Activated gamma-delta T cell treated with anti-CD3 and anti-CD28 coated beads, Interleukin-2, amount 50 U/mL, for 16 hours (primary cell): ENCODE results near the gene GRIK3.
"Not testable (repeated sequence)": the region's sequence is repeated elsewhere in the genome, so short reads cannot be mapped to it uniquely, and the experiment has no call there.

ENCODE experiments used
- DNase-seq: peaks from one replicate; pipeline ENCODE4 v3.0.0-alpha.2; 2020; ENCODE audit warnings: low read depth

Gene GRIK3

DNA sequence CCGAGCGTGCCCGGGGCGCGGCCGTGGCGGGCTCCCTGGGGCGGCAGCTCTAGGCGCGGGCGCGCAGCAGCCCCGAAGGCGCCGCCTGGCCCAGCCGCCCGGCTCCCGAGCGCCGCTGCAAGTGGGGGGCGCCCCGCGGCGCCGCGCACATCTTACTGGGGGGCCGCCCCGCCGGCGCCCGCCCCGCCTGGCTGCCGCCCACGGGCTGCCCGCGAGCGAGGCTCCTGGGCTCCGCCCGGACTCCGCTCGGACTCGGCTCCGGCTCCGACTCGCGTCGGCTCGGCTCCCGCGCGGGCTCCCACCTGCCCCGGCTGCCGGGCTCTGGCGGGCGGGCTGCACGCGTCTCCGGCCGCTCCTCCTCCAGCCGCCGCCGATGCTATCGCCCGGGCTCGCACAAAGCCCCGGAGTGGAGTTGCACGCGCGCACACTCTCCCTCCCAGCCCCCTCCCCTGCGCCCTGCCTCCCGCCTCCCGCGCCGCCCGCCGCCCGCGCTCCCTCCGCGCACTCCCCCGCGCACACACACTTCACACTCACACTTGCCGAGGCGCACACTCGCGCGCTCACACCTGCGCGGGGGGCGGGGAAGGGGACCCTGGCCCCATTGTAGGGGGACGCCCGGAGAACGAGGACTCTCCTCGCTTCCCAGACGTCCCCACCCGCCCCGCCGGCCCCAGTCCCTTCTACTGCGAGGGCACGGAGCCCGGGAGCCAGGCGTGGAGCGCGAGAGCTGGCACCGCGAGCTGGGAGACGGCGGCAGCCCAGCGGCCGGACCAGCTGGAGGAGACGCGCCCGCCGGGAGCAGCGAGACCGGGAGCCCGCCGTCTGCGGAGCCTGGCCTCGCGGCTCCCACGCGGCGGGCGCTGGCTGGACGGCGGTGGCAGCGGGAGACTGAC is at the start of gene GRIK3:
Gene GRIK3 (minus strand): TSS at position 395 of the 893 bp plus-strand sequence. CDS start 407 bp downstream, outside the sequence.
- DNase-seq: no peak

GRCh38 chr1:37084013-37084412 is 49.7 kb upstream of the GRIK3 start:
- DNase-seq: no peak

DNA sequence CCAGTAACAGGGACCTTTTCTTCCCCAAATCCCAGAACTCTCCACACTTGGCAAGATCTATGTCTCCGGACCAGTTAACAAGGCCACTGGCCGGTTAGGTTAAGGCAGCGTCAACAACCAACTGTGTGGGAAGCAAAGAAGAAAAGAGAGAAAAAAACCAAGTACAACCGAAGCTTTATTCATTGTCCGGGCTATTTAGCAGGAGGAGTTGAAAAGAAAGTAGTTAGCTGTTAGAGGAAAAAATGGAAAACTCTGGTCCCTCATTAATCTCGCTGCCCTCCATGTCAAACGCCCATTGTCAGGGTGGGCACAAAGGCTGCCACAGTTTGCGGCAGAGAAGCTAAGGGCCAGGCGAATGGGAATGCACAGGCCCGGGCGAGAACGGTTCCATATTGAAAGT is 49.3 kb upstream of the GRIK3 start:
- no peak for DNase-seq

- not testable (repeated sequence) for DNase-seq
These were observed 46.1 kb upstream of the GRIK3 start for GRCh38 chr1:37080296-37080986.

GRCh38 chr1:37078866-37079265 is 44.6 kb upstream of the GRIK3 start:
- DNase-seq: no peak

- DNase-seq: no peak
These were observed 41.9 kb upstream of the GRIK3 start for GRCh38 chr1:37076168-37076567.

- DNase-seq: no peak
These were observed 39.6 kb upstream of the GRIK3 start for GRCh38 chr1:37073854-37074379.

DNA sequence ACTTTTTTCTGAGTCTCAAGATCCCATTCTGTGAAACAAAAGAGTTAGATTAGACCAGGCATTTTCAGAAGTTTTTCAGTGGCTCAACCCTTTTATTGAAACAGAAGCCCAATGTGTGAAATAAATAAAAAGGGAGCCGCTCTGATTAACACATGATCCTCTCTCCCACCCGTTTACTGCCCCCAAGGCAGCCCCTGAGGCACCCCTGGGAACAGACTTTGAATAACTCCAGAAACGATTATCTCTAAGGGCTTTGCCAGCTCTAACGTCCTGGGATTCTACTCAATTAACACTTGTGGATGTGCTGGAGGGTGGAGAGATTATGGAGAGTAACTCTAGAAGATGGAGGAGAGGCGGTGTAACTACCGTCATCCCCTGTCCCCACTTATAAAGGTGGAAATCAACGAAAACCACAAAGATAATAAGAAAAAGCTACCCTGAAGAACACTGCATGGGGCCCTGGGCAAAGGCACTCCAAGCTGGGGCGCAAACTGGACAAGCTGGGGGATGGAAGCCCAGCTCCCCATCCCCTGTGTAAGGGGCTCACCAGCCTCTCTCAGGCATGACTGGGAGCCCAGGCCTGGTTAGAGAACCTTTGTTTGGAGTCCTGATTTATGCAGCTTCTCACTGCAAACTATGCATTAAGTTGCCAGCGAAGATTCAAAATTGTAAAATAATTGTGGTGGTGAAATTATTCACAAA is 39.0 kb upstream of the GRIK3 start:
- DNase-seq: no peak

DNA sequence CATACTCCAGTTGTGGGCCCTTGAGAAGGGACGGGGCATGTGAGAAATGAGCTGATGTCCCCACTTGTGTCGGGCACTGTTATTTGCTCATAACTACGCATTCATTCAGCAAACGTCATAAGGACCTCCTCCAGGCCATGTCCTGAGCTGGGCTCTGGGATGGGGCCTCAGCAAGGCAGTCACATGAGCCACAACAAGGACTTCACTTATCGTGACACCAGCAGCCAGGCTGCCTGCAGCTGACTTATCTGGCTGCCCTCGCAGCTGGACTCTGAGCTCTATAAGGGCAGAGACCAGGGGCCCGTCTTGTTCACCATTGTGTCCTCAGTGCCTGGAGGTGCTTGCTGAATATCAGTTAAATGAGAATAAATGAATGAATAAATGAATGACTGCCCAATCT is 37.5 kb upstream of the GRIK3 start:
- DNase-seq: no peak

GRCh38 chr1:37070126-37070525 is 35.8 kb upstream of the GRIK3 start:
- no peak for DNase-seq

DNA sequence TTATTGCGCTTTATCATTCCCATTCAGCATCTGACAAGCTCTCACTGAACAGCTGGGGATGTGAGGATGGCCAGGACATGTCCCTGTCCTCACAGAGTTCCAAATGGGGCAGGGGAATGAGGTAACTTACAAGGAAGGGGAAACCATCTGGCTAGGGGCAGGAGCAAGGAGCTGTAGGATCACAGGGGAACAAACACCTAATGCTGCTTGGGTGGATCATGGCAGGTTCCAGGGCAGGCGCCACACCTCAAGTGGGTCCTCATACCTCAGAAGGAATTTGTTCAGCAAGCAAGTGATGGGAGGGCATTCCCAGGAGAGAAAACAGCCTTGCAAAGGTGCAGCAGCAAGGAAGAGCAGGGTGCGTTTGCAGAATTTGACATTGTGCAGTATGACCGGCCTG is 35.1 kb upstream of the GRIK3 start:
- DNase-seq: no peak

GRCh38 chr1:37068897-37069296 is 34.6 kb upstream of the GRIK3 start:
- DNase-seq: no peak

GRCh38 chr1:37068260-37068659 is 33.9 kb upstream of the GRIK3 start:
- no peak for DNase-seq

GRCh38 chr1:37064039-37064438 is 29.7 kb upstream of the GRIK3 start:
- DNase-seq: no peak

DNA sequence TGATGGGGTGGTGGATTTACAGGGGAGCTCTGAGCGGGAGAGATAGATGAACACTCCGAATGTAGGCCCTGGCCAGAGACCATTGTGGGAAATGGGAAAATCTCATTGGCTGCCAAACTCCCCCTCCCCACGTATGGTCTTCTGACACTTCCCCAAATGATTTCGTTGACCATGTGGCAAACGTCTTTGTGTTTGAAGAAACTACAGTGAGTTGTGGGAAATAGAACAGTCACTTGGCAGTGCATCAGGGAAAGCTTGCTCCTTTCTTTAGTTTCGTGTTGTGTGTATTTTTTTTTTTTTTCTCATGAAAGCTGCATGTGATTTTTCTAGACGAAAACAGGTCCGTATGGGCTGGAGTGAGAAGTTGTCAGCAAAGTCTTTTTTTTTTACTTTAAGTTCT is 25.0 kb upstream of the GRIK3 start:
- no peak for DNase-seq

GRCh38 chr1:37058424-37058988 is 24.2 kb upstream of the GRIK3 start:
- no peak for DNase-seq

GRCh38 chr1:37056325-37056724 is 22.0 kb upstream of the GRIK3 start:
- no peak for DNase-seq

- no peak for DNase-seq
These were observed 21.3 kb upstream of the GRIK3 start for GRCh38 chr1:37055631-37056030.

DNA sequence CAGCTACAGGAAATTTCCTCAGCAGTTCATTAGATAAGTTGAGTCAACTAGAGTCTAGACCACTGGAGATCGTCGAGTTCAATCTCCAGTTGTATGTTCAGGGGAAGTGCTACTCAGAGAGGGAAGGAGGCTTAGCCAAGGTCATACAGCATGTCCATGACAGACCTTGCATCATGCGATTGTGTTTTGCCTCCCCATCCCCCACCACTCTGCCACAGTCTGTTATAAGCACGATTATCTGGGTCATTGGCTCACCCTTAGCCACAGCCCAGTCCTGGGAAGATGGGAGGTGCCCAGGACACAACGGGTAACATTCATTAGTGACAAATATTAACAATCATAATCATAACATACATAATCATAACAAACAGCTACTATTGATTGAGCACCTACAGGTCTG is 18.9 kb upstream of the GRIK3 start:
- DNase-seq: no peak

- no peak for DNase-seq
These were observed 17.8 kb upstream of the GRIK3 start for GRCh38 chr1:37052120-37052519.

DNA sequence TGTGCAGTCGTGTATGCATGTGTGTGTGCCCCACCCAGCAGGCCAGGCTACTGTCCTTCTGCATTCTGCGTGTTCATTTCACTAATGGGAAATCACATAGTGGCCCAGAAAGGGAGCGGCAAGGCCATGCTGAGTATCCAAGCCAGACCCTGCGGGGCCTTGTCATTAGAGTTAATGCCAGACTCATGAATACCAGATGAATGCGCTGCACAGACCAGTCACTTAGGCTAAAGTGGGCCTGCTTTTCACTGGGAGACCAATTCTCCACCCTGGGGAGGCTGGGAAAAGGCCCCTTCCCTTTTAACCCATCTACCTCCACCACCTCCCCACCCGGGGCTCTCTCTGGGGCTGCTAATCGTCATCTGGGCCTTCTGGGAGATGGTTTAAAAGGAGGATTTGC is 17.0 kb upstream of the GRIK3 start:
- DNase-seq: no peak

GRCh38 chr1:37047542-37047941 is 13.2 kb upstream of the GRIK3 start:
- no peak for DNase-seq
